HG03060 (cell line): ENCODE results near the gene C16orf95.

Experiments used
- ATAC-seq: cut with Tn5 transposase; IDR thresholded peaks from one replicate; pipeline ENCODE4 v1.9.1; 2021; ENCODE audit warnings: low read depth, moderate number of reproducible peaks; ENCODE audit not compliant: unreplicated experiment

Gene C16orf95

GRCh38 chr16:87333581-87334331 is 16.6 kb upstream of the C16orf95 start:
- ATAC-seq, result no peak

DNA sequence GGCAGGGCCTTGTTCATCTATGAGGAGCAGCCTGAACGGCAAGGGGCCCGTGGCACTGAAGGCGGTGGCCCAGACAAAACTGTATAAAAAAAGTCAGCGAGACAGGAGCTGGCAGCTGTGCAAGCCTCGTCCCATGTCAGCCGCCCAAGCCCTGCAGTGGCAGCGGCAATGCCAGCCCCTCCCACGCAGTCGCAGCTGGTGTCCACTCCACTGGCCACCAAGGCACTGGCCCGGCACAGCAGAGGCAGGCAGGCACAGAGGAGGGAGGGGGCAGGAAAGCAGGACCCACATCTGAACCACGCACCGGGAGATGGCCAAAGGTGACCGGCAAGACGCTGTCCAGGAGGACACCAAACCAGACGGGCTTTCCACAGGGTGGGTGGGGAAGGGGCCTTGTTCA is 15.9 kb upstream of the C16orf95 start:
- no peak for ATAC-seq

DNA sequence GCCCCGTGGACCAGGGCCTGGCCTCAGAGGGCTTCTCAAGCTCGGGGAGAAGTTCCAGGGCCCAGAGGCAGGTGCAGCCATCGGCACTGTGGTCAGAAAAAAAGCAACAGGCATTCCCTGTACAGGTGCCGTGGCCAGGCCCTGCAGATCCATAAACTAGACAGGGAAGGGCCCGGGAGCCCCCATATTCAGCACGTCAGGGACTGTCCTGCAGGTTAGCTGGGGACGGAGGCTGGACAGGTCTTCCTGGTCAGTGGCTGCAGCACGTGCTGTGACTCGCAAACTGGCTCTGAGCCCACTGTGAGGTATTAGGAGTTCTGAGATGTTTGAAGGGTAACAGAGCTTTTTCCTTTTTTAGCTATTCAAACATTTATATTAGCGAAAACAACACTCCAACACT is 15.0 kb upstream of the C16orf95 start:
- no peak for ATAC-seq

GRCh38 chr16:87331241-87331801 is 14.1 kb upstream of the C16orf95 start:
- no peak for ATAC-seq

DNA sequence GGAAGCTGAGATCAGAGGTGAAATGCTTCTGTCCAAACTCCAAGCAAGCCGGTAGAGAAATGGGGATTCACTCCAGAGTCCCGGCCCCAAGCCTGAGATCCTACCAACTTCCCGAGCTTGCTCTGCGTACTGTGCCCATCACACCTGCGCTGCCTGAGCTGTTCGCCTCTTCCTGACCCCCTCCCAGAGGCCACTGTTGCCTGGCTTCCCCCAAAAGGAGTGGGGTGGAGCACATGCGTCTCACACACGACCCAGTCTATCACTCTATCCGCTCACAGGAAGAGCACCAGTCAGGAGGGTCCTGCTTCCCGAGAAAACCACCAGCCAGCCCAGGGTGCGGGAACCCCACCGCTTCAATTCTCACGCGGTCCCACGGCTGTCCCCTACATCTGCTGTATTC is 13.5 kb upstream of the C16orf95 start:
- no peak for ATAC-seq

DNA sequence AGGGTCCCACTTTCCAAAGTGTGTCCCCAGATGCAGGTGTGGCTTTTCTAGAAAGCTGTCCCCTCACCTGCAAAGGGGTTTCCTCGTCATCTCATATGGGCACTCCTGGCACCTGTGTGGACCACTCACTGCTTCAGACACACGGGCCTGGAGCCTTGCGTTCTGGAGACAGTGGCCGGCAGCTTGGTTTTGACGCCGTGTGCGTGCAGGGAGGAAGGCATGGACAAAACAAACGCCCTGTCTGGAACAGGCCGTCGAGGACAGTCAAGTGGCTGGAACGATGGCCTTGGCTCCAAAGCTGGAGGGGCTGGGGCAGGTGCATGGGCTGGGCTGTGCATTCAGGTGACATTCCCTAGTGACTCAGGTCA is 13.0 kb upstream of the C16orf95 start:
- ATAC-seq, result no peak

GRCh38 chr16:87329436-87330256 is 12.5 kb upstream of the C16orf95 start:
- no peak for ATAC-seq

DNA sequence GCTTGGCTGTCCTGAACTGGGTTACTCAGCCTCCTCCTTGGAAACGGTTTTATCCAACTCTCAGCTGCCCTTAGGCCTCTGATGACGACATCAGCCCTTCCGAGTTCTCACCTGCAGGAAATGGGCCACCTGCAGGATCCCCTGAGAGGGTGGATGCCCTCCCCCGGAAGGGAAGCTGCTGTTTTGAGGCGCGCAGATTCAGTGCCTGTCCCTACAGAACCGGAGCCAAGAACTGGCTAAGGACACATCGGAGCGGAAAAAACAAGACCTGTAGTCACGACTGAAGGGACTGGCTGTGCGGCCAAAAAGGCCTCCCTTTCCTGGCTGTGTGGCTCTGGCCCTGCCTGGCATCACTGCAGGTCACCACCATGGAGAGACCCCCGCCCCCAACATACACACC is 11.7 kb upstream of the C16orf95 start:
- no peak for ATAC-seq

- no peak for ATAC-seq
These were observed 10.8 kb upstream of the C16orf95 start for GRCh38 chr16:87327798-87328495.

DNA sequence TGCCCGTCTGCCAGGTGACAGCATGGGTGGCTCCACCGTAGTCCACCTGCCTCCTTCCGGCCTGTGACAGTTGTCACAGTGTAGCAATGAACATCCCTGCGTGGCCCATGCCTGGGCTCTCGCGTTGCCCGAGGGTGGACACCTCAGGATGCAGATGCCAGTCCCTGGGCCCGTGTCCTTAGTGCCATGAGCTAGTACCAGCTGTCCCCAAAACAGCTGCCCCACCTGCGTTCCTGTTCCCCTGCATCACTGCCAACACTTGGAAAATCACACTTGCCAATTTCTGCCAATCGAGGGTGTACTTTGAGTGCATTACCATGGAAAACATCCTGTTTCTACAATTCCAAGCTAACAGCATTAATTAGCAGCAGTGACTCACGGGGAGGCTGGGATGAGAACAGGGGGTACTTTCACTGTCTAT is 9.0 kb upstream of the C16orf95 start:
- no peak for ATAC-seq

- no peak for ATAC-seq
These were observed 8.2 kb upstream of the C16orf95 start for GRCh38 chr16:87325423-87325858.

GRCh38 chr16:87324411-87325275 is 7.5 kb upstream of the C16orf95 start:
- no peak for ATAC-seq

GRCh38 chr16:87323727-87324410 is 6.7 kb upstream of the C16orf95 start:
- no peak for ATAC-seq

DNA sequence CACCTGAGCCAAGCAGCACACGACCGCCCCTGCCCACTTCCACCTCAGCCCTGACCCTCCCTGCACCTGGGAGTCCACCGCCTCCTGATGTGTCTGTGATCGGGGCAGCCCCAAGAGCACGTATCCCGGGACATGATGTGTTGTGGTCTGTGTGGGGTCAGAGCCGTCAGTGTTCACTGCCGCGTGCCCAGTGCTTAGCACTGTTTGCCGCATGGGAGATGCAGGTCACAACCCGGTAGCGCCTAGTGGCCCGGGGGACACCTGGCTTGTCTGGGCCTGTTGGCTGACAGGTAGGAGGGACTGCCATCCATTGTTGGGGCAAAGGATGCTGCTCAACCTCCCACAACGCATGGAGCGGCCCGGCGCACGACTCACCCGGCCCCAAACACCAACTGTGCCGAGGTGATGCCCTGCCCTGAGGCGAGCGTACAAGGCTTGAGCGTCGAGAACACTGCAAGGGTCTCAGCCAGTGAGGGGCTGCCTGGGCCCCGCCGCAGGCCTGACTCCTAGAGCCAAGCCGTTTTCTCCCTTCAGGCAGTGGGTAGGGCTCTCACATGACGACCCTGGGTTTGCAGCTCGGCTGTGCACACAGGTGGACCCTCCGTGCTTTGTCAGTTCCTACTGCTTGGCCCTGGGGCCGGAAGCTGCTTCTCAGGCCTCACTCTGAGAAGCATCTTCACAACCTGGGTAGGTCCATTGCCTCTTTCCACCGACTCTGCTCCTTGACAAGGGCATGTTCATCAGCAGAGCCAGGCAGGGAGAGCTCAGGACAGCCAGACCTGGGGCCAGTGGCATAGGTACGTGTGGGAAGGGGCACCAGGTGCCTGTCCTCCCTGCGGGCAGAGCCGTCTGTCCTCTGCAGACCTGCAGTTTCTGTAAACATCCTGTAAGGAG is 5.9 kb upstream of the C16orf95 start:
- no peak for ATAC-seq

DNA sequence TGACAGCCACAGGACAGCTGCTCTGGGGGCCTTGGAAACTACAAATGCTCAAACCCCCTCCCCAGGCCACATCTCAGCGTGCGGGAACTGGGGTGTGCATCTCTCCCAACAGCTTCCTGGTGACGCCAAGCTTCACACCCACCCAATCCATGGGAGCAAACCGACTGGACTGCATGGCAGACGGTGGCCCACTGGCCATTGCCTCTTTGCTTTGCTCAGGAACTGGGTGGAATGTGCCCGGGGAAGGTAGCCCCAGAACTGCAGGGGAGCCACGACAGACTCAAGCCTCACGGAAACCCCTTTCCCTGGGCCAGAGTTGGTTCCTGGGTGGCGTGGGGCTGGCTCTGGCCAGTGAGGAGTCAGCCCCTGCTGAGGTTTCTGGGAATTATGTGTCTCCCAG is 5.2 kb upstream of the C16orf95 start:
- no peak for ATAC-seq

DNA sequence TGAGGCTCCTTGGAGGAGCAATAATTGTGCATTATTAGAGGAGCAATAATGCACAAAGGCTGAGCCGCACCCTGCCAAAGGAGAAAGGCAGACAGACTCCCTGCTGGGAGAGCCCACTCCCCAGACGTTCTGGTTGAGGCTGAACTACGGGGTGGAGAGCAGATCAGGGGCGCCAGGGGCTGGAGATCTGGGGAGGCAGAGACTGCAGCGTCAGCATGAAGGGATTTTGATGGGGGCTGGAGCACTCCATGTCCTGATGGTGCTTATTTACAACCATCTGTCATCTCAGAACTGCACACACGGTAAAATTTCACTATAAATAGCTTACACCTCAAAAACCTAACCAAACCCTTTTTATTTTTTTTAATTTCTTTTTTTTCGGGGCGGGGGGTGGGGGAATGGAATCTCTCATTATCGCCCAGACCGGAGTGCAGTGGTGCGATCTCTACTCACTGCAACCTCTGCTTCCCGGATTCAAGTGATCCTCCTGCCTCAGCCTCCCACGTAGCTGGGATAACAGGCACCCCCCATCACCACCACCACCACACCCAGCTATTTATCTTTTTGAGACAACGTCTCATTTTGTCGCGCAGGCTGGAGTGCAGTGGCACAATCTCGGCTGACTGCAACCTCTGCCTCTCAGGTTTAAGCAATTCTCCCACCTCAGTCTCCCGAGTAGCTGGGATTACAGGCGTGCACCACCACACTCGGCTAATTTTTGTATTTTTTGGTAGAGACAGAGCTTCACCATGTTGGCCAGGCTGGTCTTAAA is 4.3 kb upstream of the C16orf95 start:
- no peak for ATAC-seq

GRCh38 chr16:87320510-87321227 is 3.5 kb upstream of the C16orf95 start:
- ATAC-seq, result no peak
